ENCODE measurements around the gene PRKACA.

- TF ChIP-seq, protein P1, sequence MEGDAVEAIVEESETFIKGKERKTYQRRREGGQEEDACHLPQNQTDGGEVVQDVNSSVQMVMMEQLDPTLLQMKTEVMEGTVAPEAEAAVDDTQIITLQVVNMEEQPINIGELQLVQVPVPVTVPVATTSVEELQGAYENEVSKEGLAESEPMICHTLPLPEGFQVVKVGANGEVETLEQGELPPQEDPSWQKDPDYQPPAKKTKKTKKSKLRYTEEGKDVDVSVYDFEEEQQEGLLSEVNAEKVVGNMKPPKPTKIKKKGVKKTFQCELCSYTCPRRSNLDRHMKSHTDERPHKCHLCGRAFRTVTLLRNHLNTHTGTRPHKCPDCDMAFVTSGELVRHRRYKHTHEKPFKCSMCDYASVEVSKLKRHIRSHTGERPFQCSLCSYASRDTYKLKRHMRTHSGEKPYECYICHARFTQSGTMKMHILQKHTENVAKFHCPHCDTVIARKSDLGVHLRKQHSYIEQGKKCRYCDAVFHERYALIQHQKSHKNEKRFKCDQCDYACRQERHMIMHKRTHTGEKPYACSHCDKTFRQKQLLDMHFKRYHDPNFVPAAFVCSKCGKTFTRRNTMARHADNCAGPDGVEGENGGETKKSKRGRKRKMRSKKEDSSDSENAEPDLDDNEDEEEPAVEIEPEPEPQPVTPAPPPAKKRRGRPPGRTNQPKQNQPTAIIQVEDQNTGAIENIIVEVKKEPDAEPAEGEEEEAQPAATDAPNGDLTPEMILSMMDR (IDR thresholded peaks at IDR 0.05; ENCODE audit: insufficient read depth, low read length) = peak; percentile 54
- TF ChIP-seq POLR2AphosphoS5 (IDR thresholded peaks at IDR 0.05; ENCODE audit: low read depth) = no peak
These were observed 30.4 kb upstream of the PRKACA start for GRCh38 chr19:14147797-14148605.

All from HL-60 (cell line).